HG02840 (cell line): ENCODE measurements around the gene GCNT4.

ENCODE experiments used
- ATAC-seq: cut with Tn5 transposase; IDR thresholded peaks from one replicate; pipeline ENCODE4 v1.9.1; 2021; ENCODE audit warnings: mild to moderate bottlenecking, moderate library complexity, moderate number of reproducible peaks; ENCODE audit not compliant: unreplicated experiment, low FRiP score

The GCNT4 gene

DNA sequence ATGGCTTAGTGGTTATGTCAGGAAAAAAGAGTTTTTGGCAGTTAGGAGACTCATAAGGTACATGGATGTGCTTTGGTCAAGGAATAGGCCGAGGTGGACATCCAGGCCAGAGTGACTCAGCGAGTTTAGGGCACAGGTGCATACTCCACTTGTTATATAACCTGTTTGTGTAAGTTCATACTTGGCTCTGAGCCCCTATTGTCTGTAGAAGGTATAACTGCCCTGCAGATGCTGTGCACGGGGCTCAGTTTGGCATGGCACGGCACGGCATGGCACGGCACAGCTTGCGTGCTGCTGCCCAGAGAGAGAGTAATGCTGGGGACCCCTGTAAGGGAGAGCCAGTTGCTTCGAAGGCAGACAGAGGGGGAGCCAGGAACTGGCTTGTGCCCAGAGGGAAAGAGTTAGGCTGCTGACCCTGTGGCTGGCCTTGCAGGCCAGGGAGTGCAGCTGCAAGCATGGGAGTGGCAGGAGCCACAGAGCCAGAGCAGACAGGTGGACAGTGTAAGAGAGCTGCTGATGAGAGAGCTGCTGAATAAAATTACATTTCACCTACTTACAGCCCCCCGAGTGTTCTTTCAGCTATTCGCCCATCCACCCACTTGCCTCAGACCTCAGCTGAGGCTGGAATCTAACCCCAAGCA is 32.2 kb downstream of the GCNT4 start:
- ATAC-seq, result no peak

DNA sequence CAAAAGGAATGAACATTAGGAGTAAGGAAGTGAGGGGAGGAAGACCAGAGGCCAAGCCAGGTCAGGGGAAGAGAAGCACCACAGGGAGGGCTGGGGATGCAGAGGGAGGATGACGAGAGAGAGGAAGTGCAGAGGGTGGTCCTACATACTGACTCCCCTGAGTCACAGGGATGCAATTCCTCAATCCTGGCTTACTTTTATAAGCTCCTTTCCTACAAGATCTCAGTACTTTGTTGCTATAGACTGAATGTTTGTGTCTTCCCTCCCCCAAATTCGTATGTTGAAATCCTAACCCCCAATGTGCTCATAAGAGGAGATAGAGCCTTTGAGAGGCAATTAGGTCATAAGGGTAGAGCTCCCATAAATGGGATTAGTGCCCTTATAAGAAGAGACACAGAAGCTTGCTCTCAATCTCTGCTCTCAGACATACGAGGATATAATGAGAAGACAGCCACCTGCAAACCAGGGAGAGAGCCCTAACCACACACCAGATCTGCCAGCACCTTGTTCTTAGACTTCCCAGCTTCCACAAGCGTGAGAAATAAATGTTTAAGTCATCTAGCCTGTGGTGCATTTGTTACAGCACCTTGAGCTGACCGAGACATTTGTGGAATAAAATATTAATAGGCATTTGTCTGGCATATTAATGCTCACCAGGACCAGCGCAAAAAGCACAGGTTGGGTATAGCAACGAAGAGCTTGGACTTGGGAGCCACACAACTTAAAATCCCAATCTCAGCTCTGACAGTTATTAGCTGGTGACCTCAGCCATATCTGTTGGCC is 33.4 kb downstream of the GCNT4 start:
- ATAC-seq, result no peak

DNA sequence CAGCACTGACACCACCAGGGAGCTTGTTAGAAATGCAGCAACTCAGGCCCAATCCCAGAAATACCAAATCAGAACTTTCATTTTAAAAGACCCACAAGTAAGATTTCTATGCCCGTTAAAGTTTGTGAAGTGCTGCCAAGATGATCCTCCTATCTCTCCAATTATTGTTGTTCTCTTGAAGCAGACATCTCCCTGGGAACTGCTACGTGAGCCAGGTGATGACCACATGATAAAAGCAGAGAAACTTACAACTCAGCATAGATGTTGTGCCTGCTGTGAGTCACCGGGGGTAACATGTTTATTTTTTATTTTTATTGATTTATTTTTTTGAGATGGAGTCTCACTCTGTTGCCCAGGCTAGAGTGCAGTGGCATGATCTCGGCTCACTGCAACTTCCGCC is 34.4 kb downstream of the GCNT4 start:
- ATAC-seq, result no peak

DNA sequence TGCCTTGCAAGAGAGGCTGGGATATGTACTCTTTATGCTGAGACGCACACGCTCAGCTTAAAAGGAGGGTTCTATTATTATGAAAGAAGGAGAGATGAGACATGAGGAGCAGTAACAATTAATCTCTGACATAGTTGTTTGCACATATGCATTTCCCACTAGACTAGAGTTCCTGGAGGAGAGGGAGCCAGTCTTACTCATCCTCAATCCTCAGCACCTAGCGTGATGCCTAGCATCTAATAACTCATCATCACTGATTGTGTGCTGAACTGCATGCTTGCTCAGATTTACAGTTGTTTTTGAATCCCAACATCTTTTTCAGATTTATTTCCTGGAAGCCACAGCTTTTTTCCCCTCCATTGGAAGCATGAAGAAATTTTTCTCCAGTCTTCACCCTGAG is 35.5 kb downstream of the GCNT4 start:
- no peak for ATAC-seq

DNA sequence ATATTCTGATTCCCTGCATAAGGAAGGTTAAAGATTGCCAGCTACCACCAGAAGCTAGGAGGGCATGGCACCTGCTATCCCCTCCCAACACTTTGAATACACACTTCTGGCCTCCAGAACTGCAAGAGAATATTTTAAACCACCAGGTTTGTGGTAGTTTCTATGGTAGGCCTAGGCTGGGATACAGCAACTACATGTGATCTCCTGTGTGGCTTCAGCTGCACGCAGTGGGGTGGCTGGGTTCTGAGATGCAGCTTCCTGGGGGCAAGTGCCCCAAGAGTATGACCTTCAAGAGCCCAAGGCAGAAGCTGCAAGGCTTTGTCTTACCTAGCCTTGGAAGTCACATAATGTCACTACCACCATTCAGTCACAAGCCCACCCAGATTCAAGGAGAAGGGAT is 39.6 kb downstream of the GCNT4 start:
- no peak for ATAC-seq

DNA sequence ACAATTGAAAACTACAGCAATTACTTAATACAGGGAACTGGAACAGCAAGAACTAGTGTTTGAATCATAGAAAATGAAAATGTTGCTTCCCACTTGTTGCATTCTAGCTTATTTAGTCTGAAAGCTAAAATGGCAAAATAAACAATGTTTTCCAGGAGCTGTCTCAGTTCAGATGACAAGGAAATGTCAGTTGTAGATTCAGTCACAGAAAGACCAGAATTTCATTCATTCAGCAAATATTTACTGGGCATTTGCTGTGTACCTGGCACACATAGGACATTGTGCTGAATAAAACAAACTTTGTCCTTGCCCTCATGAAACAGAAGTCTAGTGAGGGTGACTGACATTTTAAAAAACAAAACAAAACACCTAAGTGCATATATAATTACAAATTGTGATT is 41.5 kb downstream of the GCNT4 start:
- no peak for ATAC-seq

DNA sequence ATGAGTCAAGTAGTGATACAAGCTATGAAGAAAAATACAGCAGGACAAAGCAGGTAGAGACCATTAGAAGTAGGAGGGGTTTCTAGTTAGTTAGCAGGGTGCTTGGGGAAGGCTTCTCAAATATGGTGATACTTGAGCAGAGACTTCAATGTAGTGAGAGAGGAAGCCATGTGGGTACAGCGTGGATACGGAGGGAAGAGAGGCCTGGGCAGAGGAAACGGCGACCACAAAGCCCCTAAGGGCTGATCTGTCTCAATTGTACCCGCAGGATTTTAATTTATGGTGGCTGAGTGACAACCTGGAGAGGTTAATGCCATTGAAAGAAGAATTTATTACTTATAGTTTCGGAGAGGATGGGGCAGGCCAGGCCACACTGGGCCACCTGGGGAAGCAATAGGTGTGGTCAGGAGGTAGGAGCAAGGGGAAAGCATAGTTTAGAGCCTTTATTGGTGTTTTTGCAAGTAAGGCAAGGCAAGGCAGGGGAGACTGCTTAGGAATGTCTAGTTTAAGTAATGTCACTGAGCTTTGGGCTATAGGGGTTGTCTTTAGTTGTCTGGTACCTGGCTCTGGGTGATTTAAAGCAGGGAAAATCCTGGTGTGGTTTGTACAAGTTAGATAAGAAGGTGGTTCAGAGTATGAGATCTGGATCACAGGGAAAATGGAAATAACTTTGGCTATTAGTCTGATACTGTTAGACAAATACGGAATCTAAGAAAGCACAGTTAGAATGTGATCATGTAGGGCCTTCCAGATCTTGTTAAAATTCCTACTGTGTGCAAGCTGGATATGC is 42.6 kb downstream of the GCNT4 start:
- no peak for ATAC-seq

DNA sequence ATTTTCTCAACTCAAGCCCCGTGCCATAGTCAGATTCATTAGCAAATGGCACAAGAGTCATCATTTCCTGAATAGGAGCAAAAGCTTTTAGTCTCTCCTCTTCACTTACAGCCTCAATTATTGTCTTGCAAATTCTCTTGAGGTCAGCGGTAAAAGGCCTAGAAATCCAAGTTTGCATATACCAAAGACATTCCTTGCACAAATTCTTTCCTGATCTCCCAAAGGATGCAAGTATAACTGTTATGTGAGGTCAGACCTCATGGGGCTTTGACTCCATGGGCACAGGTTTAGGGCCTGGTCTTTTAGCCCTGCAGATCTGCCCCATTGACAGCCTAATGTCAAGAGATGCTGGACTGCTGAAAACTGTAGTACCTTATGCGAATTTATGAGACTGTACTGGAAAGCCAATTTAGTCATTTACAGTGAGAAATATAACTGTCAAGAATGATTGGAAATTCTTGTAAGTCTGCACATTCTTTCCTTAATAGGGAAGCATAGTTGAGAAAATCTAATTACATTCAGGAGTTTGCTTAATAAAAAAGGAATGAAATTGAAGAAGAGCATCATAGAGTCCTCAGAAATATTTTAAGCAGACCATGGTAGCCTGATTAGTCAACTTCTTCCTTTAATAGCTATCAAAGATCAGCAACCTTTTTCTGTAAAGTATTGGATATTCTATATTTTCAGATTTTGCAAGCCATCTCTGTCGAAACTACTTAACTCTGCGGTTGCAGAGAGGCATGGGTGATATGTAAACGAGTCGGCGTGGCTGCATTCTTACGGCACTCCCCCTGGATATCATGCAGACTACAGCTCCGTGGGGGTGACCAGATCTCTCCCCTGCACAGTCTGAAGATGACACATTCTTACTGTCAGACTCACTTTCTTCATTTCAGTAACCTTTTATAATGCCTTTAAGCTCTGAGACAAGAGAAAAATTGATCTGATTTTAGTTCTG is 45.2 kb downstream of the GCNT4 start:
- no peak for ATAC-seq

DNA sequence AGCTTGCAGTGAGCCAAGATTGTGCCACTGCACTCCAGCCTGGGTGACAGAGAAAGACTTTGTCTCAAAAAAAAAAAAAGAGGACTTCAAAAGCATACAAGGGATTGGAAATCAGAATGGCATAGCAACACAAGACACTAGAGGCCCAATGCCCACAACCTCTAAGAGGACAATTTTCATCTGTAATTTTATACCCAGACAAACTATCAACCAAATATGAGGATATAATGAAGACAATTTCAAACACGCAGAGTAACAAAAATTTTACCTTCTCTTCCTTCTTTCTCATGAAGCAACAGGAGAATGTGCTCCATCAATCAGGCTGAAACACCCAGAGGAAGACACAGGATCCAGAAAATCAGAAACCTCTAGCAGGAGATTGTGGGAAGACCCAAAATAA is 46.8 kb downstream of the GCNT4 start:
- no peak for ATAC-seq
